ENCODE results near the gene SSR1. TPM values are rescaled to one million over a fixed set of nuclear protein-coding genes. Genes with fewer than 3 reads are reported as not detected.

SSR1 gene
- total RNA-seq, 2 donors from 2014 or later, result 145 to 167 TPM

DNA sequence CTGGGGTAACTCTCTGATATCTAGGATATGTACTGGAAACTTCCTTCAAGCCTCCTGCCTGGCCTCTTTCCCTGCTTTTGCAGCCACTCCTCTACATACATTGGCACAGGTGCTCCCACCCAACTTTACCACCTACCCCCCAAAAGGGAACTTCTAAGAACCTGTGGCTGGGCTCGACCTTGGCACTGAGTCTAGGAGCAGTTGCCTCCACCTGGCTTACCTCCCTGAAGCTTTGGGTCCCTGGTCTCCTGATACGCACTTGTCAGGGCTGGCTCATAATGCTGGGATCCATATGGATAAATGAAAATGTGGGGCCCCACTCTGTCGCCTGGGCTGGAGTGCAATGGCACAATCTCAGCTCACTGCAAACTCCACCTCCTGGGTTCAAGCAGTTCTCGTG is 56.2 kb downstream of the SSR1 start:
- H3K4me1 Mint-ChIP-seq, result peaks cover 6% of the 10 kb centered on the region
- WGBS, 2 experiments (ENCODE audit: insufficient coverage in 1 of 2, insufficient read length in 1 of 2), result 96 to 100% methylated on average over 2 to 4 of the region's 4 CpGs

GRCh38 chr6:7255918-7256317 is 57.1 kb downstream of the SSR1 start:
- Mint-ChIP-seq H3K36me3 (ENCODE audit: low read depth) (peaks cover 14% of the 10 kb centered on the region), H3K27ac (no peak overlapping the region), H3K27me3 (ENCODE audit: insufficient read depth) (peaks cover 14% of the 10 kb centered on the region), H3K4me3 (no peak overlapping the region), H3K4me1 (peaks cover 6% of the 10 kb centered on the region), H3K9me3 (peaks cover 18% of the 10 kb centered on the region)
- Histone ChIP-seq H3K36me3 (ENCODE audit: control insufficient read depth, insufficient read depth, low read length) (peaks cover 16% of the 10 kb centered on the region), H3K4me3 (ENCODE audit: low read length) (no peak overlapping the region), H3K9me3 (ENCODE audit: control insufficient read depth, low read length) (peaks cover 9% of the 10 kb centered on the region), H3K27ac (ENCODE audit: low read depth, low read length) (no peak overlapping the region), H3K27me3 (ENCODE audit: control insufficient read depth, insufficient read depth, low read length, poor library complexity, severe bottlenecking) (no peaks in the 10 kb centered on the region), H3K9ac (ENCODE audit: extremely low read depth, low read length, poor library complexity, severe bottlenecking) (no peak overlapping the region), H3K4me1 (ENCODE audit: control insufficient read depth, insufficient read depth, low read length) (no peaks in the 10 kb centered on the region)
- DNase-seq, result no peak
- 90 to 95% methylated on average over 4 to 5 of the region's 5 CpGs for WGBS, 2 experiments (ENCODE audit: insufficient coverage in 1 of 2, insufficient read length in 1 of 2)
- TF ChIP-seq CTCF (conservative IDR thresholded peaks at IDR 0.05), result no peak

More for the DNA sequence above, 56.2 kb downstream of the SSR1 start:
- Histone ChIP-seq H3K4me3 (ENCODE audit: low read length) (no peak overlapping the region), H3K27me3 (ENCODE audit: control insufficient read depth, insufficient read depth, low read length, poor library complexity, severe bottlenecking) (no peaks in the 10 kb centered on the region), H3K27ac (ENCODE audit: low read depth, low read length) (no peak overlapping the region), H3K9me3 (ENCODE audit: control insufficient read depth, low read length) (peaks cover 9% of the 10 kb centered on the region), H3K4me1 (ENCODE audit: control insufficient read depth, insufficient read depth, low read length) (no peaks in the 10 kb centered on the region), H3K9ac (ENCODE audit: extremely low read depth, low read length, poor library complexity, severe bottlenecking) (no peak overlapping the region), H3K36me3 (ENCODE audit: control insufficient read depth, insufficient read depth, low read length) (peaks cover 7% of the 10 kb centered on the region)
- DNase-seq, result no peak
- H3K27ac Mint-ChIP-seq, result no peak overlapping the region
- H3K4me3 Mint-ChIP-seq, result no peak overlapping the region
- H3K27me3 Mint-ChIP-seq (ENCODE audit: insufficient read depth), result peaks cover 14% of the 10 kb centered on the region
- peaks cover 5% of the 10 kb centered on the region for H3K36me3 Mint-ChIP-seq (ENCODE audit: low read depth)
- no peak for TF ChIP-seq CTCF (conservative IDR thresholded peaks at IDR 0.05)
- H3K9me3 Mint-ChIP-seq, result peaks cover 18% of the 10 kb centered on the region

DNA sequence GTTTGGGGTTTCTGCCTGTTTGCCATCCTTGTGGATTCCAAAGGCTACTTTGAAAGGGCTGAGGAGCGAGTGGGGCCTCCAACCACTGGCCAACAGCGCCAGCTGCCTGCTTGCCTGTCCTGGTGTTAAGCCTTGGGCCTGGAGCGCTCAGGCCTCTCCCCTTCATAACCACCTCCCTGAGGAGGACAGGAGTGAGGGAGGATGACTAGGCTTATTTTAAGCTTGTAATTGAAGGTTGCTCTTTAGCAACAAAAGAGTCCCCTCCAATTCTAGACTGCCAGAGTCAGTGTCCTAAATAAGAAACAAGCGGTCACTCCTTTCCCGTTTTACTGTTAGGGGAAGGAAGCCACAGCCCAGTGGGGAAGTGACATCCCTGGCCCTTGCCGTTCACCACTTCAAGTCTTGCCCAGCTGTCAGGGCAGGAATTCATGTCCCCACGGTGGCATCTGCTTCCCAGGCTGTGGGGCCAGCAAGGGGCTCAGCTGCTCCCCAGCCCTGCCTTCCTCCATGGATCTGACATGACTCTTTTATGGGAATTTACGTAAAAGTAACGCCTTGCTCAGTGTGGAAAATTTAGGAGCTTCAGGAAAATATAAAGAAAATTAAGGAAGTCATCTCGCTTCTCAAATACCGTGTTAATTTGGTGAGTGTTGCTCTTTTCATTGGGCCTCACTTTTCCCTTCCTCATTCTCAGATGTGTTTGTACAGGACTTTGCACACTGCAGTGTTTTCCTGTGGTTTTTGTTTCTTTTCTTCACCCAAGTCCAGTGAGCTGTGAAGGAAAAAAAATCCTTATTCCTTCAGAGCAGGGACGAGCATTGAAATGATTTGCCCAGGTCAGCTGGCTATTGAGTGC is 57.8 kb downstream of the SSR1 start:
- peaks cover 14% of the 10 kb centered on the region for H3K36me3 Mint-ChIP-seq (ENCODE audit: low read depth)
- Histone ChIP-seq H3K4me1 (ENCODE audit: control insufficient read depth, insufficient read depth, low read length) (no peaks in the 10 kb centered on the region), H3K4me3 (ENCODE audit: low read length) (no peak overlapping the region), H3K36me3 (ENCODE audit: control insufficient read depth, insufficient read depth, low read length) (peaks cover 23% of the 10 kb centered on the region), H3K27ac (ENCODE audit: low read depth, low read length) (no peak overlapping the region), H3K9ac (ENCODE audit: extremely low read depth, low read length, poor library complexity, severe bottlenecking) (no peak overlapping the region), H3K9me3 (ENCODE audit: control insufficient read depth, low read length) (peaks cover 9% of the 10 kb centered on the region), H3K27me3 (ENCODE audit: control insufficient read depth, insufficient read depth, low read length, poor library complexity, severe bottlenecking) (no peaks in the 10 kb centered on the region)
- no peak for TF ChIP-seq CTCF (conservative IDR thresholded peaks at IDR 0.05)
- no peak overlapping the region for H3K4me3 Mint-ChIP-seq
- 92 to 96% methylated on average over 7 to 12 of the region's 12 CpGs for WGBS, 2 experiments (ENCODE audit: insufficient coverage in 1 of 2, insufficient read length in 1 of 2)
- no peak overlapping the region for H3K27ac Mint-ChIP-seq
- H3K27me3 Mint-ChIP-seq (ENCODE audit: insufficient read depth), result peaks cover 12% of the 10 kb centered on the region
- no peak for DNase-seq
- peaks cover 18% of the 10 kb centered on the region for H3K9me3 Mint-ChIP-seq
- H3K4me1 Mint-ChIP-seq, result no peaks in the 10 kb centered on the region
